ENCODE results near the gene OSGEP.

OSGEP gene

GRCh38 chr14:20461225-20462141 is 6.9 kb upstream of the OSGEP start, which contains the start of gene PIP4P1:
Gene PIP4P1, minus strand, starts transcription at chr14:20461434. Its CDS starts 109 bp downstream, at chr14:20461325.
- Histone ChIP-seq H4K8ac (ENCODE audit: low read length) (peak within 1 kb of the TSS; percentile 94), H3K4me1 (ENCODE audit: control insufficient read depth, insufficient read depth, low read depth, low read length) (peaks cover 5% of the 10 kb centered on the region), H3K9me3 (ENCODE audit: control insufficient read depth, low read length) (no peaks in the 10 kb centered on the region), H3K27ac (ENCODE audit: low read length, poor library complexity, severe bottlenecking) (peak within 1 kb of the TSS; percentile 72), H3K27me3 (ENCODE audit: control insufficient read depth in 1 of 2, insufficient read depth in 1 of 2, low read length in 2 of 2) (no peaks in the 10 kb centered on the region), H2AK5ac (ENCODE audit: low read length, severe bottlenecking) (peak within 1 kb of the TSS; percentile 80), H3K36me3 (ENCODE audit: control insufficient read depth in 1 of 2, insufficient read depth in 2 of 2, low read depth in 1 of 2, low read length in 2 of 2) (peaks cover 21 to 38% of the 10 kb centered on the region in 2 experiments), H3K14ac (ENCODE audit: low read length in 2 of 2) (peak within 1 kb of the TSS in 1 of 2 experiments; percentile 100), H3K18ac (ENCODE audit: low read depth in 1 of 2, low read length in 2 of 2) (peak within 1 kb of the TSS; percentile 91 to 100), H3K4me3 (ENCODE audit: insufficient read depth in 1 of 2, low read depth in 1 of 2, low read length in 2 of 2) (peak within 1 kb of the TSS; percentile 98 to 99), H2BK15ac (ENCODE audit: low read depth, poor library complexity, severe bottlenecking) (peak within 1 kb of the TSS; percentile 29), H3K23ac (ENCODE audit: low read length in 2 of 2) (peak within 1 kb of the TSS in 1 of 2 experiments; percentile 99), H3K79me1 (replicated peaks; ENCODE audit: low read length, poor library complexity, severe bottlenecking) (peaks cover 9% of the 10 kb centered on the region), H3K4me2 (ENCODE audit: low read length, poor library complexity, severe bottlenecking) (peak within 1 kb of the TSS; percentile 78), H2BK12ac (ENCODE audit: low read length in 2 of 2) (peak within 1 kb of the TSS in 1 of 2 experiments; percentile 95), H2AFZ (ENCODE audit: low read depth, low read length) (peak within 1 kb of the TSS; percentile 73), H4K91ac (ENCODE audit: low read length) (peak within 1 kb of the TSS; percentile 95), H2BK120ac (ENCODE audit: low read depth, low read length) (peak within 1 kb of the TSS; percentile 71), H2BK5ac (ENCODE audit: low read depth, low read length, poor library complexity, severe bottlenecking) (no peak within 1 kb of the TSS), H3K4ac (ENCODE audit: low read depth in 1 of 2, low read length in 2 of 2) (peak within 1 kb of the TSS; percentile 93 to 99), H3K9ac (ENCODE audit: low read length) (peak within 1 kb of the TSS; percentile 94)
- peak; percentile 100 for DNase-seq
- under 1% methylated on average over 61 of the region's 67 CpGs for WGBS

- no peak overlapping the region for H2AK5ac ChIP-seq (ENCODE audit: low read length, severe bottlenecking)
- no peaks in the 10 kb centered on the region for H3K9me3 ChIP-seq (ENCODE audit: control insufficient read depth, low read length)
- H3K4me3 ChIP-seq (ENCODE audit: insufficient read depth in 1 of 2, low read depth in 1 of 2, low read length in 2 of 2) = peak overlapping the region; percentile 98 to 99
- DNase-seq = no peak
- peak overlapping the region; percentile 95 for H4K91ac ChIP-seq (ENCODE audit: low read length)
- H3K18ac ChIP-seq (ENCODE audit: low read depth in 1 of 2, low read length in 2 of 2) = peak overlapping the region; percentile 91 to 100
- peak overlapping the region in 1 of 2 experiments; percentile 95 for H2BK12ac ChIP-seq (ENCODE audit: low read length in 2 of 2)
- H3K4ac ChIP-seq (ENCODE audit: low read depth in 1 of 2, low read length in 2 of 2) = peak overlapping the region; percentile 93 to 99
- peaks cover 5% of the 10 kb centered on the region for H3K4me1 ChIP-seq (ENCODE audit: control insufficient read depth, insufficient read depth, low read depth, low read length)
- WGBS = 12% methylated on average over 29 of the region's 32 CpGs
- H3K9ac ChIP-seq (ENCODE audit: low read length) = peak overlapping the region; percentile 94
- H2BK5ac ChIP-seq (ENCODE audit: low read depth, low read length, poor library complexity, severe bottlenecking) = no peak overlapping the region
- no peak overlapping the region for H3K27ac ChIP-seq (ENCODE audit: low read length, poor library complexity, severe bottlenecking)
- no peaks in the 10 kb centered on the region for H3K27me3 ChIP-seq (ENCODE audit: control insufficient read depth in 1 of 2, insufficient read depth in 1 of 2, low read length in 2 of 2)
- peaks cover 21 to 42% of the 10 kb centered on the region in 2 experiments for H3K36me3 ChIP-seq (ENCODE audit: control insufficient read depth in 1 of 2, insufficient read depth in 2 of 2, low read depth in 1 of 2, low read length in 2 of 2)
- peak overlapping the region; percentile 94 for H4K8ac ChIP-seq (ENCODE audit: low read length)
- peak overlapping the region; percentile 71 for H2BK120ac ChIP-seq (ENCODE audit: low read depth, low read length)
- peak overlapping the region; percentile 73 for H2AFZ ChIP-seq (ENCODE audit: low read depth, low read length)
- H2BK15ac ChIP-seq (ENCODE audit: low read depth, poor library complexity, severe bottlenecking) = peak overlapping the region; percentile 29
- H3K79me1 ChIP-seq (replicated peaks; ENCODE audit: low read length, poor library complexity, severe bottlenecking) = peaks cover 9% of the 10 kb centered on the region
- peak overlapping the region in 1 of 2 experiments; percentile 100 for H3K14ac ChIP-seq (ENCODE audit: low read length in 2 of 2)
- peak overlapping the region; percentile 78 for H3K4me2 ChIP-seq (ENCODE audit: low read length, poor library complexity, severe bottlenecking)
- peak overlapping the region in 1 of 2 experiments; percentile 99 for H3K23ac ChIP-seq (ENCODE audit: low read length in 2 of 2)
Observed at GRCh38 chr14:20460458-20461224, 6.0 kb upstream of the OSGEP start.

- H2BK12ac ChIP-seq (ENCODE audit: low read length in 2 of 2) = no peak overlapping the region
- DNase-seq = no peak
- WGBS = 77% methylated on average over 6 of the region's 8 CpGs
Observed at GRCh38 chr14:20458031-20458789, 3.6 kb upstream of the OSGEP start.

More at GRCh38 chr14:20458031-20458789, 3.6 kb upstream of the OSGEP start:
- H3K18ac ChIP-seq (ENCODE audit: low read depth in 1 of 2, low read length in 2 of 2) = no peak overlapping the region
- H2BK5ac ChIP-seq (ENCODE audit: low read depth, low read length, poor library complexity, severe bottlenecking) = no peak overlapping the region
- no peak overlapping the region for H3K23ac ChIP-seq (ENCODE audit: low read length in 2 of 2)
- no peak overlapping the region for H3K4me2 ChIP-seq (ENCODE audit: low read length, poor library complexity, severe bottlenecking)
- H4K8ac ChIP-seq (ENCODE audit: low read length) = no peak overlapping the region
- H3K9ac ChIP-seq (ENCODE audit: low read length) = peak overlapping the region; percentile 94
- H3K9me3 ChIP-seq (ENCODE audit: control insufficient read depth, low read length) = no peaks in the 10 kb centered on the region
- no peak overlapping the region for H4K91ac ChIP-seq (ENCODE audit: low read length)
- H3K14ac ChIP-seq (ENCODE audit: low read length in 2 of 2) = no peak overlapping the region
- no peak overlapping the region for H2BK120ac ChIP-seq (ENCODE audit: low read depth, low read length)
- peaks cover 11% of the 10 kb centered on the region for H3K4me1 ChIP-seq (ENCODE audit: control insufficient read depth, insufficient read depth, low read depth, low read length)
- H2BK15ac ChIP-seq (ENCODE audit: low read depth, poor library complexity, severe bottlenecking) = no peak overlapping the region
- no peak overlapping the region for H2AFZ ChIP-seq (ENCODE audit: low read depth, low read length)
- H3K27ac ChIP-seq (ENCODE audit: low read length, poor library complexity, severe bottlenecking) = no peak overlapping the region
- no peaks in the 10 kb centered on the region for H3K27me3 ChIP-seq (ENCODE audit: control insufficient read depth in 1 of 2, insufficient read depth in 1 of 2, low read length in 2 of 2)
- peaks cover 21 to 42% of the 10 kb centered on the region in 2 experiments for H3K36me3 ChIP-seq (ENCODE audit: control insufficient read depth in 1 of 2, insufficient read depth in 2 of 2, low read depth in 1 of 2, low read length in 2 of 2)
- no peak overlapping the region for H3K4me3 ChIP-seq (ENCODE audit: insufficient read depth in 1 of 2, low read depth in 1 of 2, low read length in 2 of 2)
- H2AK5ac ChIP-seq (ENCODE audit: low read length, severe bottlenecking) = no peak overlapping the region
- H3K79me1 ChIP-seq (replicated peaks; ENCODE audit: low read length, poor library complexity, severe bottlenecking) = peaks cover 9% of the 10 kb centered on the region
- H3K4ac ChIP-seq (ENCODE audit: low read depth in 1 of 2, low read length in 2 of 2) = no peak overlapping the region
